DND-41 (cell line): Measurements from ENCODE around the gene ARHGAP9.
"Not testable (repeated sequence)": the region's sequence is repeated elsewhere in the genome, so short reads cannot be mapped to it uniquely, and the experiment has no call there.

Experiments
- EZH2 ChIP-seq: IDR thresholded peaks from 3 replicates; pipeline ENCODE4 v1.6.1; 2012; ENCODE audit warnings: borderline replicate concordance, low read depth, mild to moderate bottlenecking, moderate library complexity, low read length, inconsistent platforms; ENCODE audit not compliant: severe bottlenecking
- TF ChIP-seq, protein P1 (sequence below): IDR thresholded peaks from 2 replicates; pipeline ENCODE4 v1.5.1; 2012; ENCODE audit warnings: borderline replicate concordance, low read length, moderate library complexity, mild to moderate bottlenecking; ENCODE audit not compliant: poor library complexity, severe bottlenecking; ENCODE audit errors: extremely low read depth

GRCh38 chr12:57502311-57502969 lies 22.8 kb upstream of the ARHGAP9 start:
- TF ChIP-seq, protein P1, sequence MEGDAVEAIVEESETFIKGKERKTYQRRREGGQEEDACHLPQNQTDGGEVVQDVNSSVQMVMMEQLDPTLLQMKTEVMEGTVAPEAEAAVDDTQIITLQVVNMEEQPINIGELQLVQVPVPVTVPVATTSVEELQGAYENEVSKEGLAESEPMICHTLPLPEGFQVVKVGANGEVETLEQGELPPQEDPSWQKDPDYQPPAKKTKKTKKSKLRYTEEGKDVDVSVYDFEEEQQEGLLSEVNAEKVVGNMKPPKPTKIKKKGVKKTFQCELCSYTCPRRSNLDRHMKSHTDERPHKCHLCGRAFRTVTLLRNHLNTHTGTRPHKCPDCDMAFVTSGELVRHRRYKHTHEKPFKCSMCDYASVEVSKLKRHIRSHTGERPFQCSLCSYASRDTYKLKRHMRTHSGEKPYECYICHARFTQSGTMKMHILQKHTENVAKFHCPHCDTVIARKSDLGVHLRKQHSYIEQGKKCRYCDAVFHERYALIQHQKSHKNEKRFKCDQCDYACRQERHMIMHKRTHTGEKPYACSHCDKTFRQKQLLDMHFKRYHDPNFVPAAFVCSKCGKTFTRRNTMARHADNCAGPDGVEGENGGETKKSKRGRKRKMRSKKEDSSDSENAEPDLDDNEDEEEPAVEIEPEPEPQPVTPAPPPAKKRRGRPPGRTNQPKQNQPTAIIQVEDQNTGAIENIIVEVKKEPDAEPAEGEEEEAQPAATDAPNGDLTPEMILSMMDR, result not testable (repeated sequence)
- TF ChIP-seq EZH2, result not testable (repeated sequence)
